HEK293 (cell line): ENCODE results near the gene EN2.

Source experiments
- CTCF ChIA-PET: fragments of 350-600 bp; formaldehyde crosslinking; extraction: SDS; loops from one replicate; lab custom pipeline; 2021; ENCODE audit warnings: antibody characterized with exemption; lab: Yijun Ruan, JAX
- POLR2A ChIA-PET: fragments of 300-600 bp; formaldehyde crosslinking; extraction: SDS; loops from one replicate; lab custom pipeline; 2020; ENCODE audit warnings: antibody characterized with exemption, inconsistent platforms; lab: Yijun Ruan, JAX
- H3K27ac ChIP-seq: fragments of 200-500 bp; sonication (Bioruptor generic); 2 replicates; pipeline ENCODE4 v1.5.1; 2014; ENCODE audit warnings: low read depth, low read length, control low read depth, inconsistent platforms; ENCODE audit errors: extremely low read depth
- H3K36me3 ChIP-seq, 2 experiments: fragments of 200-500 bp in 1 of 2; sonication (Bioruptor generic) in 1 of 2; 1 replicate in 1 of 2; 2 replicates in 1 of 2; pipeline ENCODE4 v1.5.1; 2014 to 2017; ENCODE audit warnings: inconsistent platforms in 2 of 2, low read length in 2 of 2; ENCODE audit not compliant: control insufficient read depth in 2 of 2, insufficient read depth in 1 of 2
- H3K4me1 ChIP-seq: fragments of 200-500 bp; sonication (Bioruptor generic); 2 replicates; pipeline ENCODE4 v1.5.1; 2014; ENCODE audit warnings: mild to moderate bottlenecking, low read length, inconsistent platforms; ENCODE audit not compliant: control insufficient read depth, insufficient read depth
- H3K4me3 ChIP-seq: 2 replicates; pipeline ENCODE4 v1.5.1; 2011; ENCODE audit warnings: low read depth, mild to moderate bottlenecking, control low read depth, low read length, moderate library complexity
- H3K9me3 ChIP-seq: fragments of 200-500 bp; sonication (Bioruptor generic); 2 replicates; pipeline ENCODE4 v1.5.1; 2014; ENCODE audit warnings: low read depth, low read length, inconsistent platforms; ENCODE audit not compliant: control insufficient read depth, insufficient read depth
- AEBP2 ChIP-seq: fragments of 450-650 bp; formaldehyde crosslinking; IDR thresholded peaks from 2 replicates; pipeline ENCODE4 v1.5.1; 2016; ENCODE audit warnings: missing biosample characterization, missing genetic modification characterization, borderline replicate concordance
- KLF16 ChIP-seq: fragments of 450-650 bp; formaldehyde crosslinking; IDR thresholded peaks from 2 replicates; pipeline ENCODE4 v1.5.1; 2017; ENCODE audit warnings: missing biosample characterization, missing genetic modification characterization
- ZFP37 ChIP-seq: fragments of 450-650 bp; formaldehyde crosslinking; IDR thresholded peaks from 2 replicates; pipeline ENCODE4 v1.5.1; 2016; ENCODE audit warnings: missing biosample characterization, missing genetic modification characterization
- ZIC2 ChIP-seq: fragments of 450-650 bp; formaldehyde crosslinking; IDR thresholded peaks from 2 replicates; pipeline ENCODE4 v1.5.1; 2016; ENCODE audit warnings: missing biosample characterization, missing genetic modification characterization
- ZNF157 ChIP-seq: fragments of 450-650 bp; formaldehyde crosslinking; IDR thresholded peaks from 2 replicates; pipeline ENCODE4 v1.5.1; 2016; ENCODE audit warnings: missing biosample characterization, missing genetic modification characterization
- ZNF26 ChIP-seq: fragments of 450-650 bp; formaldehyde crosslinking; IDR thresholded peaks from 2 replicates; pipeline ENCODE4 v1.5.1; 2016; ENCODE audit warnings: missing biosample characterization, missing genetic modification characterization
- ZNF302 ChIP-seq: fragments of 450-650 bp; formaldehyde crosslinking; IDR thresholded peaks from 2 replicates; pipeline ENCODE4 v1.5.1; 2016; ENCODE audit warnings: missing biosample characterization, missing genetic modification characterization, low read depth
- ZNF311 ChIP-seq: fragments of 450-650 bp; formaldehyde crosslinking; IDR thresholded peaks from 2 replicates; pipeline ENCODE4 v1.5.1; 2017; ENCODE audit warnings: missing biosample characterization, missing genetic modification characterization, borderline replicate concordance
- ZNF398 ChIP-seq: fragments of 450-650 bp; formaldehyde crosslinking; IDR thresholded peaks from 2 replicates; pipeline ENCODE4 v1.5.1; 2017; ENCODE audit warnings: missing biosample characterization, missing genetic modification characterization
- ZNF449 ChIP-seq: fragments of 450-650 bp; formaldehyde crosslinking; IDR thresholded peaks from 2 replicates; pipeline ENCODE4 v1.5.1; 2017; ENCODE audit warnings: missing biosample characterization, mild to moderate bottlenecking, missing genetic modification characterization, moderate library complexity
- ZNF560 ChIP-seq: fragments of 450-650 bp; formaldehyde crosslinking; IDR thresholded peaks from 2 replicates; pipeline ENCODE4 v1.5.1; 2017; ENCODE audit warnings: missing biosample characterization, missing genetic modification characterization, borderline replicate concordance
- ZNF571 ChIP-seq: fragments of 450-650 bp; formaldehyde crosslinking; IDR thresholded peaks from 2 replicates; pipeline ENCODE4 v1.5.0; 2017; ENCODE audit warnings: missing biosample characterization, missing genetic modification characterization
- ZSCAN18 ChIP-seq: fragments of 450-650 bp; formaldehyde crosslinking; IDR thresholded peaks from 2 replicates; pipeline ENCODE4 v1.5.1; 2016; ENCODE audit warnings: missing biosample characterization, missing genetic modification characterization
- ZSCAN30 ChIP-seq: fragments of 450-650 bp; IDR thresholded peaks from 2 replicates; pipeline ENCODE4 v1.5.1; 2018; ENCODE audit warnings: missing biosample characterization, mild to moderate bottlenecking, missing genetic modification characterization, moderate library complexity
- TF ChIP-seq, protein P1 (sequence below): fragments of 450-650 bp; formaldehyde crosslinking; IDR thresholded peaks from 2 replicates; pipeline ENCODE4 v1.5.1; 2016; ENCODE audit warnings: missing biosample characterization, missing genetic modification characterization, borderline replicate concordance
- TF ChIP-seq, protein P2 (sequence below): fragments of 450-650 bp; formaldehyde crosslinking; IDR thresholded peaks from 2 replicates; pipeline ENCODE4 v1.5.1; 2016; ENCODE audit warnings: missing biosample characterization, missing genetic modification characterization
- TF ChIP-seq, protein P3 (sequence below): fragments of 450-650 bp; formaldehyde crosslinking; IDR thresholded peaks from 2 replicates; pipeline ENCODE4 v1.5.0; 2017; ENCODE audit warnings: missing biosample characterization, missing genetic modification characterization, borderline replicate concordance

Gene EN2

GRCh38 chr7:155426543-155427410 is 31.2 kb upstream of the EN2 start:
- Histone ChIP-seq H3K9me3 (no peaks in the 10 kb centered on the region), H3K4me3 (no peak overlapping the region), H3K4me1 (no peaks in the 10 kb centered on the region), H3K27ac (no peak overlapping the region), H3K36me3 (no peaks in the 10 kb centered on the region)
- TF ChIP-seq KLF16: no peak
- no peak for TF ChIP-seq ZNF311 (tag by site-specific recombination)
- no peak for TF ChIP-seq ZNF398 (tag by site-specific recombination)
- no peak for TF ChIP-seq ZIC2 (tag by site-specific recombination)
- TF ChIP-seq ZNF26 (tag by site-specific recombination): no peak
- no peak for TF ChIP-seq ZSCAN18 (tag by site-specific recombination)
- no peak for TF ChIP-seq ZFP37 (tag by site-specific recombination)
- no peak for TF ChIP-seq ZNF157 (tag by site-specific recombination)
- TF ChIP-seq ZNF302 (tag by site-specific recombination): no peak
- no peak for TF ChIP-seq ZNF560 (tag by site-specific recombination)
- ChIA-PET CTCF (interaction anchor here (0.9 to 1.8 kb wide), 2 partner anchors 13 to 14 kb away, joined by 3 to 5 read pairs; no protein-coding TSS in a partner anchor), POLR2A (no interaction called here)

DNA sequence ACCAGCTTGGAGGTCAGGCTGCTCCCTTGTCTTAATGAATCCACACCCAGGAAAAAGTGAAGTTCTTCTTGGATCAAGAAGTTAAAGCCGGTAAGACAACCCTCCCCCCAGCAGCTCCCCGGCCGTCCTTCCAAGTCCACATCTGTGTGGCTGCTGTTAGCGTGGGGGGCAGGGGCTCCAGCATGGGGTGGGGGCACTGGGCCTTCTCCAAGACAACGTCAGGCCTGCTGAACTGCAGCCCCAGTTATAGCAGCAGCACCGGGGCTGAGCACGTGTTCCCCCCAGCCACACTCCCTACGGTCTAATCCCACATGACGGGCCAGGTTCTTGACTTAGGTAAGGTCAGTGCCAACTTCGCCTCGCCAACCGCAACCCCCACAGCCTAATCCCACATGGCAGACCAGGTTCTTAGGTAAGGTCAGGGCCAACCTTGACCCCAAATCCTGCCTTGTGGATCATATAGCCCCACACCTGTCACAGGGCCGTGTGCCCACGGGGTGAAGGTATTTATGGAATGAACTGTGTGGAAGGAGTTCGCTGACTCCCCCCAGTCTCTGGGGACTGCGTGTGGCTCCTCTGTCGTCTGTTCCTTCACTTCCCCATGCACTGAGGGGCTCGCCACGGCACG is 30.4 kb upstream of the EN2 start:
- POLR2A ChIA-PET: no interaction called here
- no peaks in the 10 kb centered on the region for H3K9me3 ChIP-seq
- CTCF ChIA-PET: interaction anchor here (0.9 kb wide), 1 partner anchor 15 kb away, joined by 3 read pairs; no protein-coding TSS in a partner anchor
- no peak overlapping the region for H3K4me3 ChIP-seq
- H3K27ac ChIP-seq: no peak overlapping the region
- no peaks in the 10 kb centered on the region for H3K4me1 ChIP-seq
- H3K36me3 ChIP-seq: no peaks in the 10 kb centered on the region
- no peak for TF ChIP-seq ZNF449 (tag by site-specific recombination)
- TF ChIP-seq, protein P1, sequence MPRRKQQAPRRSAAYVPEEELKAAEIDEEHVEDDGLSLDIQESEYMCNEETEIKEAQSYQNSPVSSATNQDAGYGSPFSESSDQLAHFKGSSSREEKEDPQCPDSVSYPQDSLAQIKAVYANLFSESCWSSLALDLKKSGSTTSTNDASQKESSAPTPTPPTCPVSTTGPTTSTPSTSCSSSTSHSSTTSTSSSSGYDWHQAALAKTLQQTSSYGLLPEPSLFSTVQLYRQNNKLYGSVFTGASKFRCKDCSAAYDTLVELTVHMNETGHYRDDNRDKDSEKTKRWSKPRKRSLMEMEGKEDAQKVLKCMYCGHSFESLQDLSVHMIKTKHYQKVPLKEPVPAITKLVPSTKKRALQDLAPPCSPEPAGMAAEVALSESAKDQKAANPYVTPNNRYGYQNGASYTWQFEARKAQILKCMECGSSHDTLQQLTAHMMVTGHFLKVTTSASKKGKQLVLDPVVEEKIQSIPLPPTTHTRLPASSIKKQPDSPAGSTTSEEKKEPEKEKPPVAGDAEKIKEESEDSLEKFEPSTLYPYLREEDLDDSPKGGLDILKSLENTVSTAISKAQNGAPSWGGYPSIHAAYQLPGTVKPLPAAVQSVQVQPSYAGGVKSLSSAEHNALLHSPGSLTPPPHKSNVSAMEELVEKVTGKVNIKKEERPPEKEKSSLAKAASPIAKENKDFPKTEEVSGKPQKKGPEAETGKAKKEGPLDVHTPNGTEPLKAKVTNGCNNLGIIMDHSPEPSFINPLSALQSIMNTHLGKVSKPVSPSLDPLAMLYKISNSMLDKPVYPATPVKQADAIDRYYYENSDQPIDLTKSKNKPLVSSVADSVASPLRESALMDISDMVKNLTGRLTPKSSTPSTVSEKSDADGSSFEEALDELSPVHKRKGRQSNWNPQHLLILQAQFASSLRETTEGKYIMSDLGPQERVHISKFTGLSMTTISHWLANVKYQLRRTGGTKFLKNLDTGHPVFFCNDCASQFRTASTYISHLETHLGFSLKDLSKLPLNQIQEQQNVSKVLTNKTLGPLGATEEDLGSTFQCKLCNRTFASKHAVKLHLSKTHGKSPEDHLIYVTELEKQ (tag by site-specific recombination): no peak
- TF ChIP-seq ZNF571: no peak
- TF ChIP-seq ZSCAN30 (tag by site-specific recombination): no peak
- no peak for TF ChIP-seq AEBP2 (tag by site-specific recombination)
- TF ChIP-seq, protein P2, sequence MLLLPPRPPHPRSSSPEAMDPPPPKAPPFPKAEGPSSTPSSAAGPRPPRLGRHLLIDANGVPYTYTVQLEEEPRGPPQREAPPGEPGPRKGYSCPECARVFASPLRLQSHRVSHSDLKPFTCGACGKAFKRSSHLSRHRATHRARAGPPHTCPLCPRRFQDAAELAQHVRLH: no peak
- TF ChIP-seq, protein P3, sequence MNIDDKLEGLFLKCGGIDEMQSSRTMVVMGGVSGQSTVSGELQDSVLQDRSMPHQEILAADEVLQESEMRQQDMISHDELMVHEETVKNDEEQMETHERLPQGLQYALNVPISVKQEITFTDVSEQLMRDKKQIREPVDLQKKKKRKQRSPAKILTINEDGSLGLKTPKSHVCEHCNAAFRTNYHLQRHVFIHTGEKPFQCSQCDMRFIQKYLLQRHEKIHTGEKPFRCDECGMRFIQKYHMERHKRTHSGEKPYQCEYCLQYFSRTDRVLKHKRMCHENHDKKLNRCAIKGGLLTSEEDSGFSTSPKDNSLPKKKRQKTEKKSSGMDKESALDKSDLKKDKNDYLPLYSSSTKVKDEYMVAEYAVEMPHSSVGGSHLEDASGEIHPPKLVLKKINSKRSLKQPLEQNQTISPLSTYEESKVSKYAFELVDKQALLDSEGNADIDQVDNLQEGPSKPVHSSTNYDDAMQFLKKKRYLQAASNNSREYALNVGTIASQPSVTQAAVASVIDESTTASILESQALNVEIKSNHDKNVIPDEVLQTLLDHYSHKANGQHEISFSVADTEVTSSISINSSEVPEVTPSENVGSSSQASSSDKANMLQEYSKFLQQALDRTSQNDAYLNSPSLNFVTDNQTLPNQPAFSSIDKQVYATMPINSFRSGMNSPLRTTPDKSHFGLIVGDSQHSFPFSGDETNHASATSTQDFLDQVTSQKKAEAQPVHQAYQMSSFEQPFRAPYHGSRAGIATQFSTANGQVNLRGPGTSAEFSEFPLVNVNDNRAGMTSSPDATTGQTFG (tag by site-specific recombination): no peak
